T-cell (primary cell): ENCODE measurements around the gene GALE. TPM values are rescaled to one million over a fixed set of nuclear protein-coding genes. Genes with fewer than 3 reads are reported as not detected.
"Not testable (repeated sequence)": the region's sequence is repeated elsewhere in the genome, so short reads cannot be mapped to it uniquely, and the experiment has no call there.

Source experiments
- ATAC-seq, 4 experiments: fragments of 200-7000 bp in 3 of 4; fragments of 150-1000 bp in 1 of 4; cut with Tn5 transposase; replicated peaks in 1 of 4; 1 replicate in 3 of 4; 2 replicates in 1 of 4; pipeline ENCODE4 v1.10.0; 2021; ENCODE audit warnings: moderate library complexity in 3 of 4, mild to moderate bottlenecking in 2 of 4, moderate number of reproducible peaks in 1 of 4
- CTCF ChIA-PET, 2 donors: fragments of 300-600 bp; sonication (Branson Sonifier 250); formaldehyde crosslinking; loops; one replicate each; lab custom pipeline; 2022; ENCODE audit warnings: antibody characterized with exemption in 2 of 2; lab: Charles Lee
- POLR2A ChIA-PET, 2 donors: fragments of 300-600 bp; sonication (Branson Sonifier 250); formaldehyde crosslinking; loops; one replicate each; lab custom pipeline; 2022; ENCODE audit warnings: antibody characterized with exemption in 2 of 2; lab: Charles Lee
- DNase-seq, 35 experiments: peaks; one replicate each; pipeline versions ENCODE4 v3.0.0 to v3.0.0-alpha.2; 2013 to 2023
- H3K27ac ChIP-seq: one replicate; pipeline ENCODE4 v1.5.1; 2013; ENCODE audit warnings: low read length
- H3K27me3 ChIP-seq, 2 experiments: replicated peaks in 1 of 2; 1 replicate in 1 of 2; 2 replicates in 1 of 2; pipeline versions ENCODE4 v1.6.1 to v1.7.0; 2013; ENCODE audit warnings: low read length in 1 of 2, mixed read lengths in 1 of 2; ENCODE audit not compliant: control insufficient read depth in 2 of 2, insufficient read depth in 2 of 2; ENCODE audit errors: extremely low read depth in 1 of 2
- H3K36me3 ChIP-seq, 2 donors: 1 replicate in 1 of 2; 2 replicates in 1 of 2; pipeline versions ENCODE4 v1.6.1 to v1.7.0; 2013; ENCODE audit warnings: low read length in 1 of 2; ENCODE audit not compliant: control insufficient read depth in 2 of 2, insufficient read depth in 1 of 2; ENCODE audit errors: extremely low read depth in 1 of 2
- H3K4me1 ChIP-seq, 2 experiments: 1 replicate in 1 of 2; 2 replicates in 1 of 2; pipeline versions ENCODE4 v1.6.1 to v1.7.0; 2013; ENCODE audit warnings: low read length in 2 of 2, mixed read lengths in 1 of 2; ENCODE audit not compliant: insufficient read depth in 2 of 2, control insufficient read depth in 1 of 2; ENCODE audit errors: extremely low read depth in 1 of 2
- H3K4me3 ChIP-seq, 2 donors: 1 replicate in 1 of 2; 2 replicates in 1 of 2; pipeline versions ENCODE4 v1.5.1 to v1.7.0; 2013; ENCODE audit warnings: mild to moderate bottlenecking in 2 of 2, low read length in 1 of 2, moderate library complexity in 1 of 2; ENCODE audit not compliant: control insufficient read depth in 1 of 2; ENCODE audit errors: extremely low read depth in 1 of 2
- H3K9me3 ChIP-seq: 2 replicates; pipeline ENCODE4 v1.7.0; 2013
- H3K27ac Mint-ChIP-seq, 2 donors: one replicate each; pipeline ENCODE4 v1.8.0; 2020 to 2021; ENCODE audit warnings: mild to moderate bottlenecking in 2 of 2, mixed read lengths in 2 of 2
- H3K27me3 Mint-ChIP-seq, 2 donors: one replicate each; pipeline ENCODE4 v1.8.0; 2021 to 2022; ENCODE audit warnings: mixed read lengths in 2 of 2
- H3K36me3 Mint-ChIP-seq: one replicate; pipeline ENCODE4 v1.8.0; 2021; ENCODE audit warnings: mixed read lengths
- H3K4me1 Mint-ChIP-seq, 3 donors: one replicate each; pipeline ENCODE4 v1.8.0; 2020 to 2022; ENCODE audit warnings: mixed read lengths in 3 of 3, mild to moderate bottlenecking in 1 of 3
- H3K4me3 Mint-ChIP-seq, 3 donors: one replicate each; pipeline ENCODE4 v1.8.0; 2020 to 2022; ENCODE audit warnings: mild to moderate bottlenecking in 3 of 3, mixed read lengths in 3 of 3, moderate library complexity in 3 of 3
- H3K9me3 Mint-ChIP-seq, 3 donors: one replicate each; pipeline ENCODE4 v1.8.0; 2020 to 2022; ENCODE audit warnings: mixed read lengths in 3 of 3
- WGBS: methylation state at CpG from one replicate; pipeline ENCODE4 v1.1.5; 2013; ENCODE audit warnings: missing lambda C conversion rate; ENCODE audit not compliant: insufficient coverage; 5-methylcytosine and 5-hydroxymethylcytosine counted together
- total RNA-seq, 35 experiments: library from RNA in 6 of 35; stranded (reverse) in 6 of 35; fragments of 120-200 nt in 1 of 35; gene quantifications; one replicate each; pipeline versions ENCODE4 v1.2.1 to v1.2.4 and lab custom pipeline; 2013 to 2026

The GALE gene
- total RNA-seq, 5 donors from 2014 or later (not counting 1 experiment from before 2014, with no cell fraction given), result 7.5 to 16.5 (median 12.6) TPM

GRCh38 chr1:23784846-23785245 is 15.7 kb downstream of the GALE start:
- Mint-ChIP-seq H3K27me3 (no peaks in the 10 kb centered on the region), H3K36me3 (peaks cover 44% of the 10 kb centered on the region), H3K27ac (no peak overlapping the region), H3K4me1 (peaks cover 18 to 23% (median 22%) of the 10 kb centered on the region in 3 donors), H3K4me3 (no peak overlapping the region), H3K9me3 (no peaks in the 10 kb centered on the region)
- CTCF ChIA-PET, result interaction anchor here in 1 of 2 donors (0.6 kb wide), 1 partner anchor 300 kb away, joined by 3 read pairs; no protein-coding TSS in a partner anchor
- Histone ChIP-seq H3K4me3 (no peak overlapping the region), H3K36me3 (peaks cover 12 to 46% of the 10 kb centered on the region in 2 donors), H3K27me3 (no peaks in the 10 kb centered on the region), H3K4me1 (peaks cover 1 to 7% of the 10 kb centered on the region in 2 experiments), H3K27ac (no peak overlapping the region), H3K9me3 (no peaks in the 10 kb centered on the region)
- POLR2A ChIA-PET, result interaction anchor here in 1 of 2 donors (0.6 kb wide), 1 partner anchor 13 kb away, joined by 4 read pairs; no protein-coding TSS in a partner anchor
- WGBS, result 80% methylated on average over 1 of the region's 4 CpGs
- ATAC-seq, result no peak
- DNase-seq, result no peak

GRCh38 chr1:23783141-23783540 is 17.4 kb downstream of the GALE start:
- H3K9me3 Mint-ChIP-seq, H3K27ac Mint-ChIP-seq, H3K4me3 Mint-ChIP-seq, ATAC-seq, H3K27me3 ChIP-seq, POLR2A ChIA-PET, H3K27me3 Mint-ChIP-seq, DNase-seq, H3K4me3 ChIP-seq, H3K9me3 ChIP-seq, H3K27ac ChIP-seq, CTCF ChIA-PET: not testable (repeated sequence)
- H3K36me3 ChIP-seq, result peaks cover 12 to 46% of the 10 kb centered on the region in 2 donors
- 100% methylated on average over 2 of the region's 11 CpGs for WGBS
- Mint-ChIP-seq H3K4me1 (peaks cover 29 to 32% (median 31%) of the 10 kb centered on the region in 3 donors), H3K36me3 (peaks cover 48% of the 10 kb centered on the region)
- peaks cover 12 to 19% of the 10 kb centered on the region in 2 experiments for H3K4me1 ChIP-seq

- ChIA-PET POLR2A (interaction anchor here in 1 of 2 donors (0.5 to 0.9 kb wide), 4 partner anchors 16 to 653 kb away, joined by 3 to 5 read pairs (median 3); no protein-coding TSS in a partner anchor), CTCF (interaction anchor here (0.6 to 2.7 kb wide), 7 partner anchors 9 to 408 kb away, joined by 3 to 10 read pairs (median 3); partner anchors contain the start of genes GALE (in 1 of the 2) and LYPLA2 (in 1 of the 2))
- no CpG with 5 or more reads among the region's 3 CpGs for WGBS
- peaks cover 16 to 31% of the 10 kb centered on the region in 2 experiments for H3K4me1 ChIP-seq
- no peaks in the 10 kb centered on the region for H3K9me3 ChIP-seq
- H3K27me3 Mint-ChIP-seq, result no peaks in the 10 kb centered on the region
- no peak overlapping the region for H3K4me3 ChIP-seq
- peak overlapping the region; percentile 61 to 65 for H3K27ac Mint-ChIP-seq
- H3K36me3 Mint-ChIP-seq, result peaks cover 19% of the 10 kb centered on the region
- peaks cover 0 to 21% of the 10 kb centered on the region in 2 donors for H3K36me3 ChIP-seq
- peak overlapping the region; percentile 86 to 93 (median 88) for H3K4me3 Mint-ChIP-seq
- no peak for DNase-seq
- no peak for ATAC-seq
- H3K27ac ChIP-seq, result no peak overlapping the region
- H3K9me3 Mint-ChIP-seq, result no peaks in the 10 kb centered on the region
- no peaks in the 10 kb centered on the region for H3K27me3 ChIP-seq
- H3K4me1 Mint-ChIP-seq, result peaks cover 34 to 44% (median 43%) of the 10 kb centered on the region in 3 donors
These were observed 20.7 kb downstream of the GALE start for GRCh38 chr1:23779826-23780371.

- H3K36me3 Mint-ChIP-seq, result peaks cover 14% of the 10 kb centered on the region
- no peaks in the 10 kb centered on the region for H3K9me3 Mint-ChIP-seq
- CTCF ChIA-PET, result interaction anchor here (0.5 to 2.7 kb wide), 6 partner anchors 10 to 1194 kb away, joined by 5 to 10 read pairs (median 6); partner anchors contain the start of gene LYPLA2 (in 1 of the 2)
- H3K4me3 Mint-ChIP-seq, result peak within 1 kb of the TSS; percentile 86 to 93 (median 88)
- H3K4me3 ChIP-seq, result peak within 1 kb of the TSS; percentile 70 to 93
- under 1% methylated on average over 68 of the region's 91 CpGs for WGBS
- peaks cover 16 to 31% of the 10 kb centered on the region in 2 experiments for H3K4me1 ChIP-seq
- H3K9me3 ChIP-seq, result no peaks in the 10 kb centered on the region
- POLR2A ChIA-PET, result interaction anchor here (0.6 to 1.1 kb wide), 7 partner anchors 10 to 186 kb away, joined by 3 to 6 read pairs (median 4); no protein-coding TSS in a partner anchor
- no peaks in the 10 kb centered on the region for H3K27me3 ChIP-seq
- peak within 1 kb of the TSS; percentile 89 to 93 for H3K27ac Mint-ChIP-seq
- peaks cover 0 to 10% of the 10 kb centered on the region in 2 donors for H3K36me3 ChIP-seq
- peaks cover 30 to 50% (median 49%) of the 10 kb centered on the region in 3 donors for H3K4me1 Mint-ChIP-seq
- peak within 1 kb of the TSS; percentile 72 for H3K27ac ChIP-seq
- H3K27me3 Mint-ChIP-seq, result no peaks in the 10 kb centered on the region
- ATAC-seq, result peak; percentile 84 to 86 (median 86)
- peak; percentile 59 to 89 (median 73) for DNase-seq
These were observed 22.4 kb downstream of the GALE start, which contains the start of gene PITHD1 for GRCh38 chr1:23777979-23778814. TSS of gene PITHD1 (plus strand) at chr1:23778418. CDS start at chr1:23778516, 98 bp downstream.

- Mint-ChIP-seq H3K27ac (no peak overlapping the region), H3K27me3 (no peaks in the 10 kb centered on the region), H3K9me3 (no peaks in the 10 kb centered on the region), H3K4me3 (peak overlapping the region; percentile 4 to 88 (median 6)), H3K36me3 (peaks cover 9% of the 10 kb centered on the region), H3K4me1 (peaks cover 32 to 50% (median 48%) of the 10 kb centered on the region in 3 donors)
- ChIA-PET POLR2A (no interaction called here), CTCF (interaction anchor here in 1 of 2 donors (1.8 kb wide), 1 partner anchor 140 kb away, joined by 5 read pairs; no protein-coding TSS in a partner anchor)
- Histone ChIP-seq H3K27ac (no peak overlapping the region), H3K4me3 (no peak overlapping the region), H3K27me3 (no peaks in the 10 kb centered on the region), H3K9me3 (no peaks in the 10 kb centered on the region), H3K36me3 (peaks cover 0 to 5% of the 10 kb centered on the region in 2 donors), H3K4me1 (peaks cover 16 to 27% of the 10 kb centered on the region in 2 experiments)
- DNase-seq (no peak), ATAC-seq (no peak)
- WGBS, result 40% methylated on average over 1 of the region's 2 CpGs
These were observed 24.3 kb downstream of the GALE start for GRCh38 chr1:23776217-23776616.
